ENCODE measurements around the gene ZNF334.

The ZNF334 gene

DNA sequence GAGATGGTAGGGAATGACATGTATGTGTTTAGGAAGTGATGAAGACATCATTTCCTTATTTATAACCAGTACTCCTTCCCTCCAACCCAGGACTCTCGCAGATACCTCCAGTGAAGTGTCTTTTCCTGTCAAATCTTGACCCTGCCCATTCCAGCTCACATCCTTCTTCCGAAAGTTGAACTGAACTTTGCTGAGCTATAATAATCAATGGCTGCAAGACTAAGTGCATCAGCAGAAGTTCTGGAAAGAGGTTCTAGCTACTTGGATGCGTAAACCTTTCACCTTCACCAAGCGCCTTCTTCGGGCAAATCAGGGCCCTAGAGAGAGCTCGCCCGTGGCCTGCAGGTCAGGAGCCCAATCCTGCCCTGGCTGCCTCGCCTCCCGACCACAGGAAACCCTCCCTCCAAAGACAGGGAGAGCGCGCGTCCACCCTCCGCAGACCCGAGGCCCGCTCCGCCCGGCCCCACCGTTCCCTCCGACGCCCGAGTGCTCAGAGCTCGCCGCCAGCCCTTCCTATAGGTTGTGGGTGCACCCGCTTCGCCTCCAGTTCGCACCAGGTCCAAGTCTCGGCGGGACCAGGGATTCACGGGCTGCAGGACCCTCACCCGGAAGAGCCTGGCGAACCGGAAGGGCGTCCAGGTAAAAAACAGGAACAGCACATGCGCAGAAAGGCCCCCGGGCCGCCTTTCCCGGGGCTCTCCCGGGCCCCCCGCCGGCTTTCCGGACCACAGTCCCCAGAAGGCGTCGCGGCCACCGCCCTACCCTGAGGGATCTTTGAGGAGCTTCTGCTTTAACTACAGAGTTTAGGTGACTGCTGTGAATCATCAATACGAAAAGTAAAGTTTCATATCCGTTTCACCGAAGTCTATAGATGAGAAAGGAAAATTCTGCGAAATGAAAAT lies at the start of gene ZNF334:
TSS of gene ZNF334 (minus strand) at position 617 of the 902 bp plus-strand sequence. CDS start 1,457 bp downstream, outside the sequence.
- peak; percentile 79 for DNase-seq (ENCODE audit: low read depth, low spot score)

DNA sequence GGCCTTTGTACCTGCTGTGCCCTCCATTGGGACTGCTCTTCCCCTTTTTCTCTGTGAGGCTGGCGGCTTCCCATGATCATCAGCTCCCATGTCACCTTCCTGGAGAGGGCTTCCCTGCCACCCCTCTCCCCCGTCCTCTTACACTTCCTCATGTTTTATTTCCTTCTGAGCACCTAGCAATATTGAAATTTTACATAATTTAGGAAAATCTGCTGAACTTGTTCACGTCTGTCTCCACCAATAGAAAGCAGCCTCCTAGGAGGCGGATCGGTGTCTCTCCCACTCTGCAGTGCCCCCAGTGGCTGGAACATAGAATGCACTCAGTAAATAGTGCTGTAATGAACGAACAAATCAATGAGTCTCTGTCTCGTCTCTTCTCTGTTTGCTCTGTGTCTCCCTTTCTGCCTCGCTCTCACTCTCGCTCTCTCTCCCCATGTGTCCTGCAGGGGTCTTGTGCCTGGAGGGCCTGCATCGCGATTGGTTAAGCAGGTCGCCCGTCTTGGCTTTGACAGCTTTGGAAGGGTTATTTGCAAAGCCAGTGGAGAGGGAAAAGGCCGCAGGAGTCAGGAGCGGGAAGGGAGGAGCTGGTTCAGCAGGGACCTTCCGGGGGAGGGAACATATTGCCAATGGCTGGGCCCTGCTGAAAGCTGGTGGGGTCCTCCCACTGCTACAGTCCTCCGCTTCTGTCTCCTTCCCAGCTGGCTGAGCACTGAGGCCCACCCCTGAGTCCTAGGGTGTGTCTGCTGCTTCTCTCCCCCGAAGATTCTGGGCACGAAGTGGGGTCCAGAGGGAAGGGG lies 49.2 kb upstream of the ZNF334 start:
- DNase-seq (ENCODE audit: low read depth, low spot score) = no peak

DNA sequence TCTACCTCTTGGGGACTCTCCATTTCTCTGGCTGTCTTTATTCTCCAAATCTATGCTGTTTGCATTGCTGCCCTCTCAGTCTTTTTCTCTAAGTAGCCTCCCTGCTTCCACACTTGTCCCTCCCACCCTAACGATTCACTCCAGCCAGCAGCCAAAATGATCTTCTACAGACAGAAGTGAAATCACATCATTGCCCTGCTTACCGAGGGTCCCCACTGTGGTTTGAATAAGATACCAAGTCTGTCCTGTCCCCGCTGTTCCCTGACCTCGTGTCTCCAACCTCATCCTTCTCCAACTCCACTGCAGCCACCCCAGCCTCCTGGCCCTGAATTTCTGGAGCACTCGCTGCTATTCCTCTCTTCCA lies 48.6 kb upstream of the ZNF334 start:
- no peak for DNase-seq (ENCODE audit: low read depth, low spot score)

DNA sequence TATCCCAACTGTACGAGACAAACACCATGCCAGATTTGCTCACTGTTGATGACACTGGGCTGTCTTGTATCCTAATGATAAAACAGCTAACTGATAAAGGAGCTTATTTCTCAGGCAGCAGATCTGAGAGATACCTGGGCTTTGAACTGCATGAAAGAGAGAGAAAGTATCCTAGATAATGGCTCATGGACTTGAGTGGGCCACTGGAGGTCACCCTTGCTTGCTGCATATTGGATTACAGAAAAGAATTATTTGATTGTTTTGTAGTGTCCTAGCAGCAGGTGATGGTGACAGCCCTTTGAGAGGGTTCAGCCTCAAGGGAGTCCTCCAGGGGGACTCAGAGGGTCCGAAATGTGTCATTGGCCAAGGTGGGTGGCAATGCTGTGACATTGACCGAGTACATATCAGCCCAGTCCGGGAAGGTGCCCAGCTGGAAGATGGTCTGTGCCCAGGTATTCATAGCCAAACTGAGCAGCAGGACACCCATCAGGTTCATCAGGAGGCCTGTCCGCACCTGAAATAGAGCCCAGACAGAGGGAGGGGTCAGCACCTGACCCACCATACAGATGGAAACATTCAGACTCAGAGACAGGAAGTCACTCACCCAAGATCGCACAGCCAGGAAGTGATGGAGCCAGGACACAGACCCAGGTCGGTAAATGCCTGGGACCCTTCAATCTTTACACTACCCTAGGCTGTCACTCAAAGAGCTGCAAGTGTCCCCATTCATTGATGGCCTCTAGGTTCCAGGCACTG lies 46.5 kb upstream of the ZNF334 start:
- no peak for DNase-seq (ENCODE audit: low read depth, low spot score)

DNA sequence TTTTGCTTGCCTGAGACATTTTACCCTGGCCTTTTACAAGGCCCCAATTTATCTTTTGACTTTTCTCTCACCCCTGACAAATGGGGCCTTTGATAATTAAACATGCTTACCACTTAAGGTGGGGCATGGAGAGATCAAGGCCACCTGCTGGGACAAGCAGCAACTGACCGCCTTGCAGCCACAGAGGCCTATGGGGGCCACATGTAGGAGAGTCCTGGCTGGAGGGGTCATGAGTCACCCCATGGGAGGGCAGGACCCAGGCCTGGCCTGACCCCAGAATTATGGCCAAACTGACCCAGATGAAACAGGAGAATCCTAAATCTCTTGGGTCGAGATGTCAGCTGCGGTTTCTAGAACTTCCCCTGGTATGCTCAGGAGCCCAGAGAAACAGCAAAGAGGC lies 45.6 kb upstream of the ZNF334 start:
- no peak for DNase-seq (ENCODE audit: low read depth, low spot score)

- no peak for DNase-seq (ENCODE audit: low read depth, low spot score)
These were observed 45.2 kb upstream of the ZNF334 start for GRCh38 chr20:46558511-46558959.

GRCh38 chr20:46557231-46557956 lies 44.0 kb upstream of the ZNF334 start:
- no peak for DNase-seq (ENCODE audit: low read depth, low spot score)

DNA sequence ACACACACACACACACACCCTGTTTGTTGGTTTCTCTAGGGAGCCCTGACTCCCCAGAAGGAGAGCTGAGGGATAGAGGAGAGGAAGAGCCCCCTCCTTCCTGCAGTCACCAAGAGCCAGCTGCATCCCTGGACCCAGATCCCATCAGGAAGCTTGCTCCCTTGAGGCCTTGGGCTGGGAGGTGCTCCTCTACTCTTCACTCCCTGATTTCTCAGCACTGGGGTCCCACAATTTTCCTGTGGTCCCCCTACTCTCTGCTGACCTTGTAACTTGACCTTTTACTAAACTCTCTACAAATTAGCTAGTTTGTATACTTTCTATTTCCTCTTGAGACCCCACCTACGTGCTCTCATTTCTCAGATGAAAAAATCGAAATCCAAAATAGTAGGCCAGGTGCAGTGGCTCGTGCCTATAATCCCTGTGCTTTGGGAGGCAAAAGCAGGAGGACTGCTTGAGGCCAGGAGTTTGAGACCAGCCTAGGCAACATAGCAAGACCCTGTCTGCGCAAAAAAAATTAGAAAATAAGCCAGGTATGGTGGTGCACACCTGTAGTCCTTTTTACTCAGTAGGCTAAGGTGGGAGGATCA lies 42.1 kb upstream of the ZNF334 start:
- DNase-seq (ENCODE audit: low read depth, low spot score) = no peak

GRCh38 chr20:46554828-46555227 lies 41.5 kb upstream of the ZNF334 start:
- no peak for DNase-seq (ENCODE audit: low read depth, low spot score)

- DNase-seq (ENCODE audit: low read depth, low spot score) = no peak
These were observed 40.6 kb upstream of the ZNF334 start for GRCh38 chr20:46553926-46554325.

- no peak for DNase-seq (ENCODE audit: low read depth, low spot score)
These were observed 39.4 kb upstream of the ZNF334 start for GRCh38 chr20:46552460-46553420.

- no peak for DNase-seq (ENCODE audit: low read depth, low spot score)
These were observed 38.4 kb upstream of the ZNF334 start for GRCh38 chr20:46551522-46552381.

- DNase-seq (ENCODE audit: low read depth, low spot score) = no peak
These were observed 37.1 kb upstream of the ZNF334 start, which contains the start of gene OCSTAMP for GRCh38 chr20:46550461-46550860. Gene OCSTAMP (minus strand): TSS chr20:46550654. CDS start chr20:46550560, 94 bp downstream.

DNA sequence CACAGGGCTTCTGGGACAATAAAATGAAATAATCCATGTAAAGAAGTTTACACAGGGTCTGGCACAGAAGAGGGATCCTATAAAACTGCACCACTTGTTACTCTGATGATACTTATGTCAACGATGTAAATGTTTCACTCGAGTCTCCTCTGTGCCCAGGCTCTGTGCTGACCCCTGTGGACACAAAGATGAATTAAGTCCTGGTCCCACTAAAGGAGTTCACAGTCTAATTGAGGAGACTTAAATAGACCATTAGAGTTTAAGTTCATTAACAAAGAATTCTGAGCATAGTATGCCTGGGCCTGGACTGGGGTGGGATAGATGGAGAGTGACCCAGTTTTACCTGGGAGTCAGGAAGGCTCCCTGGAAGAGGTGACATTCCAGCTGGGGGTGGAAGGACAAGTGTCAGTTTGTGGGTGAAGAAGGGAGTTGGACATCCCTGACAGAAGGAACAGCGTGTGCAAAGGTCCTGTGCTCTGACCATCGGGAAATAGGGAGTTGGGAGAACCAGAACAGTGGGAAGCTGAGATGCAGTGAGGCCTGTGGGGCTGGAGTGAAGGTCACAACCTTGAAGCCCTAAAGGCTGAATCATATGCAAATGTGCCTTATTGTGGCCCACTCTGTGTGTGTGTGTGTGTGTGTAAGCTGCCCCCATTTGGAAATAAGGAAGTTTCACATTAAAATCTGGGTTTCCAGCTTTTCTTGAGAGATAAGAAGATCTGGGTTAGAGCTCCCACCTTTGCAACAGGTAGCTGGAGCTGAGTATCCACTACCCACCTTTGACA lies 36.0 kb upstream of the ZNF334 start:
- DNase-seq (ENCODE audit: low read depth, low spot score) = no peak

- no peak for DNase-seq (ENCODE audit: low read depth, low spot score)
These were observed 35.3 kb upstream of the ZNF334 start for GRCh38 chr20:46548688-46549087.

GRCh38 chr20:46547995-46548394 lies 34.6 kb upstream of the ZNF334 start:
- DNase-seq (ENCODE audit: low read depth, low spot score) = no peak

- DNase-seq (ENCODE audit: low read depth, low spot score) = no peak
These were observed 33.6 kb upstream of the ZNF334 start for GRCh38 chr20:46546936-46547335.

- no peak for DNase-seq (ENCODE audit: low read depth, low spot score)
These were observed 32.9 kb upstream of the ZNF334 start for GRCh38 chr20:46546298-46546697.

Data from iPS DF 19.7 (cell line).